Suprapubic skin (tissue), 4 donors: Measurements from ENCODE around the gene TBCEL.

Experiments
- EP300 ChIP-seq: sonication (generic); formaldehyde crosslinking; IDR thresholded peaks from one replicate; pipeline ENCODE4 v1.6.1; 2017; ENCODE audit warnings: antibody characterized with exemption
- POLR2AphosphoS5 ChIP-seq, 3 donors: sonication (generic); formaldehyde crosslinking; IDR thresholded peaks; one replicate each; pipeline ENCODE4 v1.6.1; 2017; ENCODE audit warnings: antibody characterized with exemption in 3 of 3
- TF ChIP-seq, protein P1 (sequence below), 2 donors: fragments of 200-600 bp in 1 of 2; fragments of 450-650 bp in 1 of 2; sonication (generic) in 1 of 2; IDR thresholded peaks; one replicate each; pipeline ENCODE4 v1.5.1; 2016 to 2019; ENCODE audit warnings: antibody characterized with exemption in 2 of 2, mild to moderate bottlenecking in 1 of 2, moderate library complexity in 1 of 2

DNA sequence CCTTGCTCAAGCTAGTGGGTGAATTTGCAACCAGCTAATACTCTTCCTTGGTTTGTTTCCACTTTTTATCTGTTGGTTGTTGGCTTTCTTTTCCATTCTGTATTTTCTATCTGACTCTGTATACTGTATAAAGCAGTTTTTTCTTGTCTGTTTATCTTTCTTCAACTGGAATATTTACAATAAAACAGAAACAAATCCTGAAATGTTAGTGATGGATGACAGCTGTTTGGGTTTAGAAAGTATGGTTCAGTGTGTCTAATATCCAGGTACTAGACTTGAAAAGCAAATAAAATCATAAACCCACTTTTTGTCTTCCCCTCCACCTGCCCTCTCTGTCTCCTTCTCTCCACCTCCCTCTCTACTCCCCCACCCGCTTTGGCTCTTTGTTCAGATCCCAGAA is 35.3 kb upstream of the TBCEL start:
- TF ChIP-seq, protein P1, sequence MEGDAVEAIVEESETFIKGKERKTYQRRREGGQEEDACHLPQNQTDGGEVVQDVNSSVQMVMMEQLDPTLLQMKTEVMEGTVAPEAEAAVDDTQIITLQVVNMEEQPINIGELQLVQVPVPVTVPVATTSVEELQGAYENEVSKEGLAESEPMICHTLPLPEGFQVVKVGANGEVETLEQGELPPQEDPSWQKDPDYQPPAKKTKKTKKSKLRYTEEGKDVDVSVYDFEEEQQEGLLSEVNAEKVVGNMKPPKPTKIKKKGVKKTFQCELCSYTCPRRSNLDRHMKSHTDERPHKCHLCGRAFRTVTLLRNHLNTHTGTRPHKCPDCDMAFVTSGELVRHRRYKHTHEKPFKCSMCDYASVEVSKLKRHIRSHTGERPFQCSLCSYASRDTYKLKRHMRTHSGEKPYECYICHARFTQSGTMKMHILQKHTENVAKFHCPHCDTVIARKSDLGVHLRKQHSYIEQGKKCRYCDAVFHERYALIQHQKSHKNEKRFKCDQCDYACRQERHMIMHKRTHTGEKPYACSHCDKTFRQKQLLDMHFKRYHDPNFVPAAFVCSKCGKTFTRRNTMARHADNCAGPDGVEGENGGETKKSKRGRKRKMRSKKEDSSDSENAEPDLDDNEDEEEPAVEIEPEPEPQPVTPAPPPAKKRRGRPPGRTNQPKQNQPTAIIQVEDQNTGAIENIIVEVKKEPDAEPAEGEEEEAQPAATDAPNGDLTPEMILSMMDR (IDR thresholded peaks at IDR 0.05), result no peak
- no peak for TF ChIP-seq EP300
- no peak for TF ChIP-seq POLR2AphosphoS5 (IDR thresholded peaks at IDR 0.05)
